Transverse colon (tissue), 4 donors: ENCODE measurements around the gene DNAL4. TPM values are rescaled to one million over a fixed set of nuclear protein-coding genes. Genes with fewer than 3 reads are reported as not detected.

Source experiments
- DNase-seq: peaks from one replicate; pipeline ENCODE4 v3.0.0-alpha.2; 2019
- H3K27ac ChIP-seq, 4 donors: fragments of 200-600 bp; sonication (generic); 2 replicates each; pipeline ENCODE4 v1.5.1; 2016 to 2018; ENCODE audit warnings: inconsistent platforms in 4 of 4
- H3K27me3 ChIP-seq: fragments of 200-600 bp; sonication (generic); 2 replicates; pipeline ENCODE4 v1.5.1; 2017; ENCODE audit warnings: inconsistent platforms
- H3K36me3 ChIP-seq, 4 donors: fragments of 200-600 bp; sonication (generic); 2 replicates each; pipeline ENCODE4 v1.5.1; 2017 to 2019; ENCODE audit warnings: inconsistent platforms in 4 of 4
- H3K4me1 ChIP-seq, 4 donors: fragments of 200-600 bp; sonication (generic); 2 replicates each; pipeline ENCODE4 v1.5.1; 2017 to 2020; ENCODE audit warnings: inconsistent platforms in 4 of 4
- H3K4me3 ChIP-seq, 4 donors: fragments of 200-600 bp; sonication (generic); 1 replicate in 1 of 4; 2 replicates in 3 of 4; pipeline versions ENCODE4 v1.5.1 to v1.6.1; 2017 to 2019; ENCODE audit warnings: inconsistent platforms in 4 of 4
- H3K9me3 ChIP-seq, 2 donors: fragments of 200-600 bp; sonication (generic); 2 replicates each; pipeline ENCODE4 v1.5.1; 2017 to 2019; ENCODE audit warnings: inconsistent platforms in 2 of 2
- CTCF ChIP-seq, 5 experiments: fragments of 200-600 bp in 3 of 5; fragments of 450-650 bp in 2 of 5; sonication (generic) in 3 of 5; IDR thresholded peaks; 1 replicate in 2 of 5; 2 replicates in 3 of 5; pipeline ENCODE4 v1.5.1; 2016 to 2017; ENCODE audit warnings: antibody characterized with exemption in 5 of 5, inconsistent platforms in 3 of 5, mild to moderate bottlenecking in 2 of 5, moderate library complexity in 1 of 5
- EP300 ChIP-seq: sonication (generic); formaldehyde crosslinking; IDR thresholded peaks from one replicate; pipeline ENCODE4 v1.6.1; 2017; ENCODE audit warnings: antibody characterized with exemption, low read depth
- POLR2A ChIP-seq: fragments of 450-650 bp; IDR thresholded peaks from one replicate; pipeline ENCODE4 v1.6.1; 2016; ENCODE audit warnings: antibody characterized with exemption, mild to moderate bottlenecking, moderate library complexity
- POLR2AphosphoS5 ChIP-seq, 3 donors: sonication (generic); formaldehyde crosslinking; IDR thresholded peaks; one replicate each; pipeline ENCODE4 v1.6.1; 2016; ENCODE audit warnings: antibody characterized with exemption in 3 of 3
- WGBS, 2 donors: methylation state at CpG; one replicate each; pipeline ENCODE4 v1.1.5; 2018; ENCODE audit warnings: low coverage in 1 of 2; 5-methylcytosine and 5-hydroxymethylcytosine counted together
- in situ Hi-C, 4 donors: fragments of 200-750 bp; cut with MboI; loops; one replicate each; pipeline versions ENCODE4 v1.15.0 to v1.15.1; 2017; ENCODE audit warnings: low sequenced_read_pairs in 3 of 4, low pct_ligation_motif_present in 1 of 4, low pct_unique_long_range_greater_than_20kb in 1 of 4
- intact Hi-C: fragments of 100-400 bp; cut with DNase I; formaldehyde crosslinking; loops from one replicate; pipeline ENCODE4 v1.15.1; 2023; ENCODE audit warnings: low total_unique reads
- total RNA-seq, 4 donors: library from RNA; depleted of rRNA; stranded (reverse); fragments of >200 nt; gene quantifications; one replicate each; pipeline ENCODE4 v1.1.0, GENCODE V29; 2016

DNAL4 gene
- total RNA-seq, 4 donors from 2014 or later = 13.8 to 39.0 (median 19.3) TPM

- no peaks in the 10 kb centered on the region for H3K36me3 ChIP-seq
- in situ Hi-C loops = no loop called here
- no peak overlapping the region for H3K4me3 ChIP-seq
- no peak overlapping the region for H3K27ac ChIP-seq
- no peaks in the 10 kb centered on the region for H3K9me3 ChIP-seq
- no peaks in the 10 kb centered on the region for H3K27me3 ChIP-seq
- TF ChIP-seq CTCF (IDR thresholded peaks at IDR 0.05) (peak; percentile 66 to 77 (median 73)), POLR2A (no peak)
- peaks cover 0 to 3% (median 0%) of the 10 kb centered on the region in 4 donors for H3K4me1 ChIP-seq
- intact Hi-C loops = loop anchor here (10.0 kb wide), 1 partner anchor 99 kb away; no protein-coding TSS in a partner anchor
- WGBS, 2 donors = 30 to 38% methylated on average over 6 to 12 of the region's 14 CpGs
- peak; percentile 78 for DNase-seq
These were observed 27.7 kb downstream of the DNAL4 start for GRCh38 chr22:38766076-38766777.

- 60 to 76% methylated on average over 1 to 11 of the region's 11 CpGs for WGBS, 2 donors
- H3K36me3 ChIP-seq = no peaks in the 10 kb centered on the region
- H3K27me3 ChIP-seq = no peaks in the 10 kb centered on the region
- H3K4me3 ChIP-seq = no peak overlapping the region
- TF ChIP-seq POLR2A (no peak), EP300 (no peak), CTCF (IDR thresholded peaks at IDR 0.05) (no peak), POLR2AphosphoS5 (IDR thresholded peaks at IDR 0.05) (no peak)
- no peak overlapping the region for H3K27ac ChIP-seq
- H3K9me3 ChIP-seq = no peaks in the 10 kb centered on the region
- in situ Hi-C loops (no loop called here), intact Hi-C loops (loop anchor here (10.0 kb wide), 1 partner anchor 102 kb away; no protein-coding TSS in a partner anchor)
- no peaks in the 10 kb centered on the region for H3K4me1 ChIP-seq
- no peak for DNase-seq
These were observed 31.4 kb downstream of the DNAL4 start for GRCh38 chr22:38762551-38762983.

GRCh38 chr22:38761202-38762162 is 32.5 kb downstream of the DNAL4 start:
- H3K4me1 ChIP-seq = peaks cover 0 to 10% (median 8%) of the 10 kb centered on the region in 4 donors
- H3K9me3 ChIP-seq = no peaks in the 10 kb centered on the region
- H3K27ac ChIP-seq = no peak overlapping the region
- intact Hi-C loops = loop anchor here (10.0 kb wide), 1 partner anchor 103 kb away; no protein-coding TSS in a partner anchor
- H3K4me3 ChIP-seq = no peak overlapping the region
- 74 to 84% methylated on average over 4 to 12 of the region's 20 CpGs for WGBS, 2 donors
- in situ Hi-C loops = no loop called here
- no peaks in the 10 kb centered on the region for H3K36me3 ChIP-seq
- DNase-seq = peak; percentile 41
- no peak for TF ChIP-seq POLR2AphosphoS5 (IDR thresholded peaks at IDR 0.05)
- no peak for TF ChIP-seq CTCF (IDR thresholded peaks at IDR 0.05)
- no peak for TF ChIP-seq EP300
- no peak for TF ChIP-seq POLR2A
- no peaks in the 10 kb centered on the region for H3K27me3 ChIP-seq
